DMS153 (cell line): ENCODE results near the gene FXYD7.
A peak's percentile ranks its signal among the peaks of the same experiment; 100 is the strongest.
"Not testable (repeated sequence)": the region's sequence is repeated elsewhere in the genome, so short reads cannot be mapped to it uniquely, and the experiment has no call there.

ENCODE experiments used
- DNase-seq: peaks from one replicate; lab custom pipeline; 2025; lab: John Stamatoyannopoulos, UW

Gene FXYD7

DNA sequence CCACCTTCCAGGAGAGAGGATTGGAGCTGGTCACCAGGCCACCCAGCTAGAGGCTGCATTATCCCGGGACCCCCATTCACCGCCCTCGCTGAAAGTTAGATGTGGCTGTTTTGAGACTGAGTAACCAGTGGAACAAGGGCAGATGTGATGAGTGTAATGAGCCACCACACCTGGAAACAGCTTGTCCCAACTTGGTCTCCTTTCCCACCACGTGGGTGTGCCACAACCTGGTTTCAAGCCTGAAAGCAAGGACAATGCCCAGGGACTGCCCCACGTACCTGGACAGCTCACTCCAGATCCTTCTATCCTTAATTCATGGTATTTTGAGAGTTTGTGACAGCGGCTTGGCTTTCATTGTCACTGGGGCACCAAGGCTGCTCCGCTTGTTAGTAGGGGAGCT, 15.2 kb upstream of the FXYD7 start:
- no peak for DNase-seq

DNA sequence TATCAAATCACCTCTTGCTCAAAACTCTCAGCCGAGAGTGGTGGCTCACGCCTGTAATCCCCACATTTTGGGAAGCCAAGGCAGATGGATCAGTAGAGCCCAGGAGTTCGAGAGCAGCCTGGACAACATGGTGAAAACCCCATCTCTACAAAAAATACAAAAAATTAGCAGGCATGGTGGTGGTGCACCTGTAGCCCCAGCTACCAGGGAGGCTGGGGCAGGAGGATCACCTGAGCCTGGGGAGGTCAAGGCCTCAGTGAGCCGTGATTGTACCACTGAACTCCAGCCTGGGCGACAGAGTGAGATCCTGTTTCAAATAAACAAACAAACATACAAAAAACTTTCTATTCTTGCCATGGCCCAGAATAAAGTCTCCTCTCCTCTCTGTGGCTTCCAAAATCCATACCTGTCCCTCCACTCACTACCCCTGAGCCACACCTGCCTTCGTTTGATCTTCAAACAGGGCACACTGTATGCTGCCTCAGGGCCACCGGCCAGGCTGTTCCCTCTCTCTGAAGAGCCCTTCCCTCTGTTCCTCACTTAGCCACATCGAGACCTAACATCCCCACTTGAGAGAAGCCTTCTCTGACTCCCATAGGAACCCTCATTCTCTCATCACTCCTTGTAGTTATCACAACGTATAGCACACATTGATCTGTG, 14.5 kb upstream of the FXYD7 start:
- DNase-seq = no peak

DNA sequence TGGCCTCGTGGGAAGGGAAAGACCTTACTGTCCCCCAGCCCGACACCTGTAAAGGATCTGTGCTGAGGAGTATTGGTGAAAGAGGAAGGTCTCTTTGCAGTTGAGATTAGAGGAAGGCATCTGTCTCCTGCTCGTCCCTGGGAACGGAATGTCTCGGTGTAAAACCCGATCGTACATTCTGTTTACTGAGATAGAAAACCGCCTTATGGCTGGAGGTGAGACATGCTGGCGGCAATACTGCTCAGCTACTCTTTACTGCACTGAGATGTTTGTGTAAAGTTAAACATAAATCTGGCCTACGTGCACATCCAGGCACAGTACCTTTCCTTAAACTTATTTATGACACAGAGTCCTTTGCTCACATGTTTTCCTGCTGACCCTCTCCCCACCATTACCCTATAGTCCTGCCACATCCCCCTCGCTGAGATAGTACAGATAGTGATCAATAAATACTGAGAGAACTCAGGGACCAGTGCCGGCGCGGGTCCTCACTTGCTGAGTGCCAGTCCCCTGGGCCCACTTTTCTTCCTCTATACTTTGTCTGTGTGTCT, 13.3 kb upstream of the FXYD7 start:
- not testable (repeated sequence) for DNase-seq

DNA sequence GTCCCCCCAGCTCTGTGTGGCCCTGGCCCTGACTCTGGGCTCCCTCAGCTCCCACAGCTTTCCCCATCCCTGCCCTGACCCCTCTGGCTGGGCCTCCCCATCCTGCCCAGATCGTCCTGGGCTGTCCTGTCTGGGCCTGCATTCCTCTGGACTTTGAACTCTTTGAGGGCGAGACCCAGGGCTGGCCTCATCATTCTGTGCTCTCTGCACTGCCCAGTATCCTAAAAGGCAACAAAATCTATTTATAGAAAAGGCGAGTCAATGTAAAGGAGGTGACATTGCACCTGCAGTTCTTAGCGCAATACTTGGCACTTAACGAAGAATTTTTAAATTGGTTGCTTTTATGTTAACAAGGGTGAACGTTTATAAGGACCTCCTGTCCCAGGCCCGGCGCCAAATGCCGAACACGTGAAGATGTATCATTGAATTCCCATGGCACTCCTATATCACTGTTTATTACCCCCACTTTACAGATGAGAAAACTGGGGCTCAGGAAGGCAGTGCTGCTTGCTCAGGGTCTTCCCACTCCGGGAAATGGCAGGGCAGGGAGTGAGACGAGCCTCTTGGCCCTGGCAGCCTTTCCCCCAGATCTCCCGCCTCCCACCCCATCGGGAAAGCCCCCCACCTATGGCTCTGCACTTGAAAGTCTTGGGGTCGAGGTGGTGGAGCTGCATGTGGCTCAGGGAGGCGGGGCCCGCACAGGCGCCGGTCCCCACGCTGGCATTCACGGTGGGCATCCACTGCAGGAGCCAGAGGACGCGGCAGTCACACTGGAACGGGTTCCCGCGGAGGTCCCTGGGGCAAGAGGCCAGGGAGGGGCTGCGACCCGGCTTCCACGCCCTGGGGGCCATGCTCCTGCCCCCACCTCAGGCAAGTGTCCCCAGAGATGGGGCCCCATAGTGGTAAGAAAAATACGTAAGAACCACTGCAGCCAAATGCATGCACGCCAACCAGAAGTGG, 12.0 kb upstream of the FXYD7 start:
- no peak for DNase-seq

DNA sequence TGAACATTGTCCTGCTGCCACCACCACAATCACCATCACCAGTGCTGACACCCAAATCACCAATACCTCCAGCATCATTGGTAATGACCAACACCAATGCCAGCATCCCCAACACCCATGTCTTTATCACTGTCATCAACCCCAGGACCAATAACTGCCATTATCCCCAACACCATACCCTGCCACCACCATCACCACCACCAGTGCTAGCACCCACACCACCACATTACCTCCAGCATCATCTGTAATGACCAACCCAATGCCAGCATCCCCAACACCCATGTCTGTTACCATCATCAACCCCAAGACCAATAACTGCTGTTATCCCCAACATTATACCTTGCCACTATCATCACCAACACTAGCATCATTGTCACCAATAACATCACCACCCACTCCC, 10.8 kb upstream of the FXYD7 start:
- no peak for DNase-seq

DNA sequence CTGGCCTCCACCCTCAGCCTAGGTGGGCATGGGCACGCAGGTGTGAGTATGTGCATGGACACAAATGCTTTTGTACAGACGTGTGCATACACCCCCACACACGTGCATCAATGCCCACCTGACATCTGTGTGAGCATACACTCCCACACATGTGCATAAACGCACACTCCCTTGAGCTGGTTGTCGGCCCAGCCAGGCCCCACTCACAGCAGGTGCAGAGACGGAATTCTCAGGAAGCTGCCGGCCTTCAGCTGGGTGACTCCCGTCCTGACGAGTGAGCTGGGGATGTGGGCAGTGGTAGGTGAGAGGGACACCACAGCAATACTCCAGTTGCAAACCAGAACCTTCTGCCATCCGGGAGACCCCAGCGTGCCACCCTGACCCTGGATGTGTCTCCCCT, 9.2 kb upstream of the FXYD7 start:
- no peak for DNase-seq

DNA sequence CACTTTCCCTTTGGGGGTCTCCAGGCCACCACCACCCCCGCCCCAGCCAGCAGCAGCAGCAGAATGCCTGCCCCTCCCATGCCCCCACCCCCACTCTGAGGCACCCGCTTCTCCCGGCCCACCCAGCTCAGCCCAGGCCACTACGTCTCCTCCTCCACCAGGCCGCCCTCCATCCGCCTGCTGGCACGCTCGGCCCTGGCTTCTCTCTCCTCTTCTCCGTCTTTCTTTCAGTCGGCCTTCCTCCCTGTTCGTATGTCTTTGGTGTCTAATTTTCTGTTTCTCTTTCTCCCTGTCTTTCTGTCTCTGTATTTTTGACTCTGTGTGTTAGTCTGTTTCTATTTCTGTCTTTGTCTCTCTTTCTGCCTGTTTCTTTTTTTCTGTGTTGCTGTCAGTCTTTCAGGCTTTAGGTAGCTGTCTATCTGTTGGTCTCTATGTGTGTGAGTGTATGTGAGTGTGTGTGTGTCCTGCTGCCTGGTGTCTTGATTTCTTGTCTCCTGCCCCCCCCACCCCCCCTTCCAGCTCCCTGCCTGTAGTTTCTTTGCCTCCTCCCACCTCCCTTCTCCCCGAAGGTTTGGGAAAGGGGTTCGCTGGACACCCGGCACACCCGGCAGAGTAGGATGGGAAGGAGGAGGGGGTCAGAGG, 8.3 kb upstream of the FXYD7 start, which contains the start of gene LGI4:
TSS of gene LGI4 (minus strand) at position 459 of the 642 bp plus-strand sequence. CDS start at position 80, 379 bp downstream.
- no peak for DNase-seq

DNA sequence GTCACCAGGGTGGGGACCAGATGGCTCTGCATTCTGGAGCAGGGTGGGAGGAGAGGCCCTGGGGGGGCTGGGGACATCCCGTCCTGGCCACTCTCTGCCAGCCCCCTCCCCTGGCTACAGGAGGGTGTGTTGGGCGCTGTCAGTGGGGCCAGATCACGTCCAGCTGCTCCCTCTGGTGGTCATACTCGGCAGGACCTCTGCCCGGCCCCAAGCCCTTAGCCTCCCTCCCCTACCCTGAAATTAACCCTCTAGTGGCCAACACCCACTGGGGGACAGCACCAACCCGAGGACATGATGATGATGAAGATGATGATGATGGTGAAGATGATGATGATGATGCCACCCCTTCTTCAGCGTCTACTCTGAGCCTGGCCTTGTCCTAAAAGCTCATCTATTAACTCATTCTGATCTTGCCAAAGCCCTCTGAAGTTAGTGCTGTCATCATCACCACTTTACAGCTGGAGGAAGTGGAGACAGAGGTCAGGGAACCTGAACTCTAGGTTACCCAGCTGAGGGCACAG, 7.6 kb upstream of the FXYD7 start:
- DNase-seq = peak; percentile 31

DNA sequence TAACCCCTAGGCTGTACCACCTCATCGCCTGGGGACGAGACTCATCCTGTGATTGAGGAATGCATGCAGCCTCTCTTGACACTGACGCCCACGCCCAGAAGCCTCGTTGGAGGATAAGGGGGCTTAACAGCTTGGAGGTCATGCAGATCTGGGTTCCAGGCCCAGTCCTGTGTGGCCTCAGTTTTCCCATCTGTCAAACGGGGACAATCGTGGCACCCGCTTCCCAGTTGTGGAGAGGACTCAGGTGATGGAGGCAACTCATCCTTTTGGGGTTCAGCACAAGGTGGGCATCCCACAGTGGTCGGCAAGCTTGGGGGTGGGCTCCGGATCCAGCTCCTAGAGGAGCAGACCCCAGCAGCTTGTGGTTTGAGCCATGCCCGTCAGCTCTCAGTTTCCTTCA, 6.8 kb upstream of the FXYD7 start:
- DNase-seq = no peak

DNA sequence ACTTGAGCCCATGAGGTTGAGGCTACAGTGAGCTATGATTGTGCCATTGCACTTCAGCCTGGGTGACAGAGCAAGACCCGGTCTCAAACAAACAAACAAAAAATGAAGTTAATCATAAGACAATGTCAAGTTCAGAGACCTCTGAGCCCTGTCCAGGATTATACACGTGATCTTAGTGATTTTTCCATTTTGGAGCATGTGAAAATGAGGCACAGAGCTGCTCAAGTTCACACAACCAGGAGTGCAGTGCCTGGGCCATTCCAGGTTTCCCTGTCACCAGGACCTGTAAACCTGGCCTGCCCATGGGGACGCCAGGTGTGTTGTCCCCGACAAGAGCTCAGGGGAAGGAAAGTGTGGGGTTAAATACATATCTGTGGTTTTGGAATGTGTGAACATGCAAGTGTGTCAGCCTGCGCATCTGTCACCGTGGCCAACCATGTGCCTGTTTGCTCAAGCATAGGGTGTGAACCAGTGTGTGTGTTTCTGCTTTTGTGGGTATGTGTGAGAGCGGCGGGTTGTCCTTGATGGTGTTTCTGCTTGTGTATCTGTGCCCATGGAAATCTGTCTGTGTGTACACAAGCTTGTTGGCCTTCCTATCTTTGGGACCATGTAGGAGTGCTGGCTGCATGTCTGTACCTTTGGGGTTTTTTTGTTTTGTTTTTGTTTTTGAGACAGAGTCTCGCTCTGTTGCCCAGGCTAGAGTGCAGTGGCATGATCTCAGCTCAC, 5.9 kb upstream of the FXYD7 start:
- DNase-seq = no peak

DNA sequence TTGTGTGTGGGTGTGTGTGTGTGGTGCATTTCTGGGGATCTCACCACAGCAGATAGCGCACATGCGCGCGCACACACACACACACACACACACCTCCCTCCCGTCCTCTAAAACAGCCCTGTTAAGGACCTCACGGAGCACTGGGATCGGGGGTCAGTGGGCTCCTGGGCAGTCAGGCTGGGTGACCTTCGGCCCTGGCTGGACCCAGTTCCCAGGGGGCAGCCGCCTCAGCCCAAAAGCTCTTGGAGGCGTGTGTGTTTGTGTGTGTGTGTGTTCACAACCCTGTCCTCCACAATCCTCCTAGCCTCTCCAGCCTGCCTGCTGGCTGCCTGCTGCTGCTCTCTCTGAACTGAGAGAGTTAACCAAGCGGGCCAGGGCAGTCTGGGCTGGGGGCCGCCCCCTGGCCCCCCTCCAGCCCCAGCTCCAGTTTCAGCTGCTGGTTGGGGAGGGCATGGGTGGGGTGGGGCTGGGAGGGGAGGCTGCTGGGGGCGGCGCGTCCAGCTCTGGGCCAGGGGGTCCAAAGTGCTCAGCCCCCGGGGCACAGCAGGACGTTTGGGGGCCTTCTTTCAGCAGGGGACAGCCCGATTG, 4.7 kb upstream of the FXYD7 start, which contains the start of gene FXYD1:
TSS of gene FXYD1 (plus strand) at position 520 of the 588 bp plus-strand sequence. CDS start 1,256 bp downstream, outside the sequence.
- DNase-seq = no peak

DNA sequence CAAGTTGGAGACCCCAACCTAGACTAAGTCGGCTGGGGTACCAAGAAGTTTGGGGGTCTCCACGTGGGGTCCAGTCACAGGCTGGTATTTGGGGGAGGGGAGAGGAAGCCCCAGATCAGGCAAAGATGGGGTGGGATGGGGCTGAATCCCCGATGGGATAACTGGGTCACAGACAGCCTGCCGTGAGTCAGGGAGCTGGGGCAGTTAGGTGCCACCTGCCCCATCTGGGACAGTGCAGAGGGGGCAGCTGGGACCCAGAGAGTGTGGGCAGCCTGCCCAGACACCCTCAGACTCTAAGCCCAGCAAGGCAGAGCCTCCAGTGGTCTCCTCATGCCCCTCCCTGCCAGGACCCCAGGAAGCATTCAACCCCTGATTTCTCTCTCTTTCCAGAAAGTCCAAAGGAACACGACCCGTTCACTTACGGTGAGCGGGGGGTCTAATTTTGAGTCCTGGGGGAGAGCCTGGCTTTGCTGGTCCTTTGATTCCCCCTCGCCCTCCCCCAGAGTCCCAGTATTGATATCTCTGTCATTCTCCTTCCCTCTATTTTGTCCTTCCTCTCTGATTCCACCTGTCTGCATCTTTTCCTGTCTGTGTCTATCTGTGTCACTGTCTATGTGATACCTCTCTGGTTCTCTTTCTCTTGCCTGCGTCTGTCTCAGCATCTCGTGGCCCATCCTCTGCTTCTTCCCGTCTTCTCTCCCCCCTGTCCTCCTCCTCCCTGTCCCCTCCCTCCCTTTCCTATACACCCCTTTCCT, 2.7 kb upstream of the FXYD7 start:
- no peak for DNase-seq

DNA sequence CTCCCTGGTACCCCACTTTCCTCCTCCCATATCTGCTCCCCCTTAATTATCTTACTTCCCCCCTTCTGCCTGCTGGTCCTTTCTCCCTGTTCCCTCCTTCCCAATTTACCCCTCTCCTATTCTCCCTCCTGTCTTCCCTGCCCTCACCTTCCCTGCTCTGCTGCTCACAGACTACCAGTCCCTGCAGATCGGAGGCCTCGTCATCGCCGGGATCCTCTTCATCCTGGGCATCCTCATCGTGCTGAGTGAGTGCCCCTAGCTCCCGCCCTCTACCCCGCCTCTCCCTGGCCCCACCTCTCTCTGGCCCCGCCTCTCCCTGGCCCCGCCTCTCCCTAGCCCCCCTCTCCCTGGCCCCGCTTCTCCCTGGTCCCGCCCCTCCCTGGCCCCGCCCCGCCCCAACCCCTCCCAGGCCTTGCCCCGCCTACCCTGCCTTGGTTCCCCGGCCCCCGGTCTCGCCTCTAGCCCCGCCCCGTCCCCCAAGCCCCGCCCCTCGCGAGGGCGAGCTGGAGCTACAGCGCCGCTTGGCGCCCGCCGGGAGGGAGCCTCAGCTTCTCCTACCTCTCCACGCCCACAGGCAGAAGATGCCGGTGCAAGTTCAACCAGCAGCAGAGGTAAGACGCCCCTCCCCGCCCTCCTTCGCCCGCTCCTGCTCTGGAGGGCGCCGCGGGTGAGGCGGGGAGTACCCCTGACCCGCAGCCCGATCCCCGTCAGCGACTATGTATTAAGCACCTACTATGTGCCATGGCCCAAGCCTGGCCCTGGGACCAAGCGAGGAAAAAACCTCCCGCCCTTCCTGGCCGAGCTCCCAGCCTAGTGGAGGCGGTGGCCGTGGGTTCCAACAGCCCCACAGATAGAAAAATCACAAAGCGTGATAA, 1.9 kb upstream of the FXYD7 start:
- DNase-seq = peak; percentile 82

DNA sequence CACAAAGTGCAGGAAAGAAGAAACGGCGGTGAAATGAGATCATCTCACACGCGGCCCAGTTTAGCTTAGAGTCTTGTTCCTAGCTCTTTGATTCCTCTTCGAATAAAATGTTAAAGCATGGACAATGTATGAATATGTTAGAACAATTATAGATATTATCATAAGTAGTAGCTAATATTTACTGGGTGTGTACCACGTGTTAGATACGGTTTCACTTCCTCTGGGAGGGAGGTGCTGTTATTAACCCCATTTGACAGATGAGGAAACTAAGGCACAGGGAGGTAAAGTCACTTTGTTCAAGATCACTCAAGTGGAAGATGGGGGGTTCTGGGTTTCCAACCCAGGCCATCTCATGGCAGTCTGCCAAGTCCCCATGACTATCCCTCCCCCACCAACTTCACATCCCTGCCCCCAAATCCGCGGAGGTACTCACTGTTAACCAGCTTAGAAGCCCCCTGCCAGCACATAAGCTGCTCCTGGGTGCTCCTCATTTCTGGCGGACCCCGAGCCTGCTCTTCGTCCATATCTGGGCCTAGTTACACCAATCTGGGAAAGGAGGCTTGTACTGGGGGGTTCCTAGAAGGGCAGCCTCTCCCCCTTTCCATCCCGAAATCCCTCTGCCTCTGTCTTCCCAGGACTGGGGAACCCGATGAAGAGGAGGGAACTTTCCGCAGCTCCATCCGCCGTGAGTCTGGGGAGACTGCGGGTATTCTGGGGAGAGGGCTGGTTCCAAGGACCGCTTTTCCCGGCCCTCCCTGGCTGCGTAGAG, 1.0 kb upstream of the FXYD7 start:
- no peak for DNase-seq

DNA sequence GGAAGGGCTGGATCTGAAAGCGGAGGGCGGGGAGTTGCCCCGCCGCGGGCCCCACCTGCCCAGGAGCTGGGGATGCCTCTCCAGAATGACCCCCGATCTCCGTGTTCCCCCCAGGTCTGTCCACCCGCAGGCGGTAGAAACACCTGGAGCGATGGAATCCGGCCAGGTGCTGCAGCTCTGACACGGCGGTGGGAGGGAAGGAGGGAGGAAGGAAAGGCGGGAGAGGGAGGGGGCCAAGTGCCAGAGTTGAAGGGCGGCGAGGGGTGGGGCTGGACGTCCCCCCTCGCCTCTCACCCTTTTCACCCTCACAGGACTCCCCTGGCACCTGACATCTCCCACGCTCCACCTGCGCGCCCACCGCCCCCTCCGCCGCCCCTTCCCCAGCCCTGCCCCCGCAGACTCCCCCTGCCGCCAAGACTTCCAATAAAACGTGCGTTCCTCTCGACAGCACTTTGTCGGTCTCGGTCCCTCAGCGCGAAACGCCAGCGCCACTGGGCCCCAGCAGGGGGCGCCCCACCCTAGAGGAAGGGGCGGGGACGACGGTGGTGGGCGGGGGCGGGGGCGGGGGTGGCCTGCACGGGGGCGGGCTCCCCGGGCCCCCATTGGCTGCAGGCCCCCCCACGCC, 337 bp upstream of the FXYD7 start:
- no peak for DNase-seq

DNA sequence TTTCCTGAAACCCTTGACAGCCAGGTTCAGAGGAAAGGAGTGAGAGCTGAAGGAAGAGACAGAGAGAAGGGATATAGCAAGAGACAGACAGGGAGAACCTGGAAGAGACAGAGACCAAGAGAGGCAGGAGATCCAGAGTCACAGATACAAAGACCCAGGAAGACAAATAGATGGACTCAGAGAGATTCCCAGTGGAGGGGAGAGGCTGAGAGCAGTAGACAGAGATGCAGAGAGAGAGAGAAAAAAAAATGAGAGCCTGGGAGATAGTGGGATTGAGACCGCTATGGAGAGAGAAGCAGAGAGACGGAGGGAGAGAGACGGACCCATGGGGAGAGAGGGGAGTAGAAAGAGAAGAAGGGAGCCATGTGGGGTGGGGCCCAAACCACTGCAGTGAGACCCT, 763 bp downstream of the FXYD7 start:
- DNase-seq = no peak

DNA sequence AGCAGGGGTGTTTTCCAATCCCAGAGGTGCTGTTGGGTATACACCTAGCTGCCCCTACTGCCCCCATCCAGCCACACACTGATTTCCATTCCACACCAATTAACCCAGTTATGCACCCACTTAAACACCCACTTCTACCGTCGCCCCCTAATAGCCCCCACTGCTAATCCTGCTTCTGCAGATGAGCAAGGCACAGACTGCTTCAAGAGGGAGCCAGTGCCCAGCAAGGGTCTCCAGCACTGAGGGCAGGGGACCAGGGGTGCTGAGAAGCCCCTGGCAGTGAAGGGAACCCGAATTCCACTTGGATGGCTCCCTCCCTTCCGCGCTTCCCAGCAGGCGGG, 1.2 kb downstream of the FXYD7 start:
- no peak for DNase-seq
